IMR-90 (cell line): ENCODE data around the gene ASMTL. TPM values are rescaled to one million over a fixed set of nuclear protein-coding genes. Genes with fewer than 3 reads are reported as not detected.

Source experiments
- ATAC-seq: fragments of 200-7000 bp; cut with Tn5 transposase; 2 replicates; pipeline ENCODE4 v1.9.1; 2020; ENCODE audit warnings: low read depth, mild to moderate bottlenecking, moderate library complexity
- BruUV-seq: library from RNA; stranded (reverse); fragments of 400-500 nt; replicated peaks from 2 replicates; lab custom pipeline; 2021; lab: Mats Ljungman, UMichigan
- CTCF ChIA-PET: fragments of 300-600 bp; formaldehyde crosslinking; extraction: SDS; loops from one replicate; lab custom pipeline; 2021; ENCODE audit warnings: antibody characterized with exemption; lab: Yijun Ruan, JAX
- POLR2A ChIA-PET: fragments of 300-600 bp; sonication (Branson Sonifier 250); formaldehyde crosslinking; loops from one replicate; lab custom pipeline; 2022; ENCODE audit warnings: antibody characterized with exemption; ENCODE audit not compliant: unreplicated experiment; lab: Charles Lee
- DNase-seq: peaks from one replicate; pipeline ENCODE4 v3.0.0; 2013
- H2AFZ ChIP-seq: replicated peaks from 2 replicates; pipeline ENCODE3; 2013; ENCODE audit warnings: low read length, mild to moderate bottlenecking; ENCODE audit not compliant: poor library complexity
- H2AK5ac ChIP-seq: 2 replicates; pipeline ENCODE4 v1.6.1; 2013; ENCODE audit warnings: low read depth, low read length, inconsistent platforms
- H2AK9ac ChIP-seq: replicated peaks from 2 replicates; pipeline ENCODE3; 2013; ENCODE audit warnings: mild to moderate bottlenecking, low read depth, low read length, moderate library complexity; ENCODE audit not compliant: poor library complexity
- H2BK120ac ChIP-seq: 2 replicates; pipeline ENCODE4 v1.6.1; 2013; ENCODE audit warnings: low read depth, low read length, inconsistent platforms
- H2BK15ac ChIP-seq: 3 replicates; pipeline ENCODE4 v1.6.1; 2013; ENCODE audit warnings: low read depth, low read length, inconsistent platforms
- H2BK20ac ChIP-seq: 2 replicates; pipeline ENCODE4 v1.6.1; 2013; ENCODE audit warnings: low read depth, mild to moderate bottlenecking, inconsistent platforms, low read length, moderate library complexity
- H2BK5ac ChIP-seq: 2 replicates; pipeline ENCODE4 v1.6.1; 2013; ENCODE audit warnings: mild to moderate bottlenecking, low read depth, low read length, inconsistent platforms; ENCODE audit not compliant: poor library complexity, severe bottlenecking
- H3K14ac ChIP-seq: replicated peaks from 2 replicates; pipeline ENCODE4 v1.6.1; 2013; ENCODE audit warnings: low read depth, low read length, inconsistent platforms
- H3K18ac ChIP-seq: 2 replicates; pipeline ENCODE4 v1.6.1; 2013; ENCODE audit warnings: low read depth, low read length, control low read depth
- H3K23ac ChIP-seq: 2 replicates; pipeline ENCODE4 v1.6.1; 2013; ENCODE audit warnings: low read depth, low read length, inconsistent platforms
- H3K27ac ChIP-seq: 2 replicates; pipeline ENCODE4 v1.5.1; 2013; ENCODE audit warnings: mild to moderate bottlenecking, control low read depth, low read length; ENCODE audit not compliant: insufficient read depth
- H3K27me3 ChIP-seq: 2 replicates; pipeline ENCODE4 v1.6.1; 2013; ENCODE audit warnings: low read length; ENCODE audit not compliant: control insufficient read depth, insufficient read depth
- H3K36me3 ChIP-seq: 2 replicates; pipeline ENCODE4 v1.6.1; 2013; ENCODE audit warnings: low read length, mixed read lengths; ENCODE audit not compliant: control insufficient read depth, insufficient read depth
- H3K4ac ChIP-seq: 2 replicates; pipeline ENCODE4 v1.6.1; 2013; ENCODE audit warnings: low read depth, low read length, inconsistent platforms
- H3K4me1 ChIP-seq: 2 replicates; pipeline ENCODE4 v1.6.1; 2013; ENCODE audit warnings: low read length, mixed read lengths; ENCODE audit not compliant: control insufficient read depth, insufficient read depth
- H3K4me2 ChIP-seq: 2 replicates; pipeline ENCODE4 v1.6.1; 2013; ENCODE audit warnings: low read depth, mild to moderate bottlenecking, control low read depth, low read length, moderate library complexity
- H3K4me3 ChIP-seq: 2 replicates; pipeline ENCODE4 v1.5.1; 2013; ENCODE audit warnings: low read depth, mild to moderate bottlenecking, control low read depth, low read length, moderate library complexity; ENCODE audit not compliant: insufficient read depth
- H3K56ac ChIP-seq: 2 replicates; pipeline ENCODE4 v1.6.1; 2013; ENCODE audit warnings: low read length, inconsistent platforms; ENCODE audit not compliant: insufficient read depth; ENCODE audit errors: extremely low read depth
- H3K79me1 ChIP-seq, 2 experiments: 2 replicates each; pipeline ENCODE4 v1.6.1; 2013; ENCODE audit warnings: low read length in 2 of 2, inconsistent platforms in 1 of 2, low read depth in 1 of 2
- H3K9ac ChIP-seq: 2 replicates; pipeline ENCODE4 v1.6.1; 2013; ENCODE audit warnings: low read depth, low read length, control low read depth
- H3K9me1 ChIP-seq: 2 replicates; pipeline ENCODE4 v1.6.1; 2013; ENCODE audit warnings: low read length, inconsistent platforms; ENCODE audit not compliant: insufficient read depth
- H3K9me3 ChIP-seq: 2 replicates; pipeline ENCODE4 v1.6.1; 2013; ENCODE audit warnings: low read length; ENCODE audit not compliant: control insufficient read depth, insufficient read depth
- H4K20me1 ChIP-seq: 2 replicates; pipeline ENCODE4 v1.6.1; 2013; ENCODE audit warnings: low read length, inconsistent platforms; ENCODE audit not compliant: insufficient read depth
- H4K5ac ChIP-seq: 2 replicates; pipeline ENCODE4 v1.6.1; 2013; ENCODE audit warnings: mild to moderate bottlenecking, low read depth, low read length, control low read depth
- H4K8ac ChIP-seq, 2 experiments: 2 replicates each; pipeline ENCODE4 v1.6.1; 2013; ENCODE audit warnings: low read depth in 2 of 2, low read length in 2 of 2, control low read depth in 1 of 2, inconsistent platforms in 1 of 2
- H4K91ac ChIP-seq: 2 replicates; pipeline ENCODE4 v1.6.1; 2013; ENCODE audit warnings: low read depth, low read length, inconsistent platforms; ENCODE audit not compliant: insufficient read depth
- BHLHE40 ChIP-seq: fragments of 150-350 bp; IDR thresholded peaks from 2 replicates; pipeline ENCODE4 v1.6.1; 2016; ENCODE audit warnings: mild to moderate bottlenecking, low read depth, low read length
- ELK1 ChIP-seq: fragments of 150-350 bp; IDR thresholded peaks from 2 replicates; pipeline ENCODE4 v1.6.1; 2016; ENCODE audit warnings: low read depth, mild to moderate bottlenecking, low read length, moderate library complexity, borderline replicate concordance
- MAFK ChIP-seq: IDR thresholded peaks from 2 replicates; pipeline ENCODE4 v1.6.1; 2012; ENCODE audit warnings: low read depth, low read length, improper control_type of control experiment
- MXI1 ChIP-seq: IDR thresholded peaks from 2 replicates; pipeline ENCODE4 v1.6.1; 2012; ENCODE audit warnings: low read depth, mild to moderate bottlenecking, low read length, moderate library complexity, borderline replicate concordance
- NFE2L2 ChIP-seq: fragments of 150-350 bp; IDR thresholded peaks from 2 replicates; pipeline ENCODE4 v1.6.1; 2016; ENCODE audit warnings: low read depth, mild to moderate bottlenecking, low read length
- POLR2A ChIP-seq: IDR thresholded peaks from 2 replicates; pipeline ENCODE4 v1.6.1; 2012; ENCODE audit warnings: mild to moderate bottlenecking, low read depth, low read length
- SMC3 ChIP-seq: fragments of 150-350 bp; IDR thresholded peaks from 2 replicates; pipeline ENCODE4 v1.6.1; 2016; ENCODE audit warnings: low read depth, mild to moderate bottlenecking, antibody characterized with exemption, low read length, moderate library complexity
- WGBS, 2 experiments: methylation state at CpG; one replicate each; pipeline versions ENCODE4 v1.1.5 to v1.1.7; 2013; ENCODE audit warnings: missing lambda C conversion rate in 2 of 2; ENCODE audit not compliant: insufficient read length in 1 of 2; ENCODE audit errors: extremely low coverage in 2 of 2; 5-methylcytosine and 5-hydroxymethylcytosine counted together
- dilution Hi-C: fragments of 300-500 bp; cut with HindIII; formaldehyde crosslinking; loops from one replicate; pipeline ENCODE4 v1.14.3; 2018; ENCODE audit warnings: low sequenced_read_pairs; ENCODE audit not compliant: unreplicated experiment
- in situ Hi-C: fragments of 300-500 bp; cut with MboI; formaldehyde crosslinking; loops from 3 replicates; pipeline ENCODE4 v1.14.3; 2019; ENCODE audit warnings: low sequenced_read_pairs, inconsistent platforms, mixed read lengths
- intact Hi-C: fragments of 100-400 bp; cut with micrococcal nuclease; formaldehyde crosslinking; loops from 2 replicates; pipeline ENCODE4 v1.10.0; 2022
- polyA plus RNA-seq, 3 experiments: library from polyadenylated mRNA; depleted of rRNA; stranded (reverse); fragments of >200 nt; gene quantifications; 2 replicates each; pipeline ENCODE4 v1.2.3, GENCODE V29; 2012; ENCODE audit warnings: low replicate concordance in 1 of 3
- total RNA-seq: library from RNA; depleted of rRNA; stranded (reverse); fragments of >200 nt; gene quantifications from 2 replicates; pipeline ENCODE4 v1.2.3, GENCODE V29; 2012
- TF ChIP-seq, protein P1 (sequence below): fragments of 150-350 bp; IDR thresholded peaks from 2 replicates; pipeline ENCODE4 v1.6.1; 2017; ENCODE audit warnings: mild to moderate bottlenecking, antibody characterized with exemption, low read length, low read depth

ASMTL gene
- total and polyA plus RNA-seq, 2 of the 4 experiments (the other 2 are of a cell fraction) = 13.4 to 33.4 TPM

DNA sequence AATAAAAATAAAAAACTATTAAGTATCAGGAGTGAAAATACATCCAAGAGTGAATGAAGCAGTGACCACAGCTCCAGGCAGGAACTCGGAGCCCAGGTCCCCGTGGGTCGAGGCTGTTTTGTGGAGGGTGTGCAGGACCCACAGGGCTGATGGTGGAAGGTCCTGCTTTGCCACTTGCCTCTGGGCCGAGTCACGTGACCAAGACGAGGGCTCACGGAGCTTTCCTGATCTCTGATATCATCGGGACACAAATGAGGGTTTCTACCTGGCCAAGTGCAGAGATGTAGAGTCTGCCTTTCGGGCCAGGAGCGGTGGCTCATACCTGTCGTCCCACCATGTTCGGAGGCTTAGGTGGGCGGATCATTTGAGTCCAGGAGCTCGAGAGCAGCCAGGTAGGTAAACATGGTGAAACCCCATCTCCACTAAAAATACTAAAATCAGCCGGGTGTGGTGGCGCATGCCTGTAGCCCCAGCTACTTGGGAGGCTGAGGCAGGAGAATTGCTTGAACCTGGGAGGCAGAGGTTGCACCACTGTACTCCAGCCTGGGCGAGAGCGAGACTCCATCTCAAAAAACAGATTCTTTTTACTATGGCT is 68.0 kb downstream of the ASMTL start:
- BruUV-seq = no TSS peak
- no peak overlapping the region for H3K56ac ChIP-seq
- H2AK5ac ChIP-seq = no peak overlapping the region
- no peak overlapping the region for H3K23ac ChIP-seq
- peaks cover 65% of the 10 kb centered on the region for H4K20me1 ChIP-seq
- ChIA-PET POLR2A (no interaction called here), CTCF (no interaction called here)
- no peak overlapping the region for H4K8ac ChIP-seq
- H3K4me1 ChIP-seq = peaks cover 2% of the 10 kb centered on the region; the same call in 1 of the 2 replicates
- H3K36me3 ChIP-seq = peaks cover 55% of the 10 kb centered on the region
- no peak overlapping the region for H2BK15ac ChIP-seq
- no peak overlapping the region for H4K5ac ChIP-seq
- no peak overlapping the region for H2BK5ac ChIP-seq
- intact Hi-C loops = loop anchor here (5.0 kb wide), 1 partner anchor 137 kb away; no protein-coding TSS in a partner anchor
- no peak overlapping the region for H3K18ac ChIP-seq
- no peak overlapping the region for H3K4me3 ChIP-seq
- no peak overlapping the region for H3K4me2 ChIP-seq
- in situ Hi-C loops = no loop called here
- no peak overlapping the region for H2BK20ac ChIP-seq
- ATAC-seq (no peak), DNase-seq (no peak)
- no peak overlapping the region for H4K91ac ChIP-seq
- H3K79me1 ChIP-seq = peaks cover 0 to 36% of the 10 kb centered on the region in 2 experiments; a peak in 3 of 4 replicates
- no peak overlapping the region for H3K4ac ChIP-seq
- H2AK9ac ChIP-seq = no peak overlapping the region
- no peaks in the 10 kb centered on the region for H3K27me3 ChIP-seq
- no peak overlapping the region for H3K14ac ChIP-seq
- no peak overlapping the region for H3K27ac ChIP-seq
- H3K9ac ChIP-seq = no peak overlapping the region
- H2BK120ac ChIP-seq = no peak overlapping the region
- no peak for TF ChIP-seq NFE2L2
- no peak for TF ChIP-seq POLR2A
- no peak for TF ChIP-seq ELK1
- TF ChIP-seq MXI1 = no peak
- no peak for TF ChIP-seq SMC3
- no peak for TF ChIP-seq MAFK
- TF ChIP-seq BHLHE40 = no peak
- TF ChIP-seq, protein P1, sequence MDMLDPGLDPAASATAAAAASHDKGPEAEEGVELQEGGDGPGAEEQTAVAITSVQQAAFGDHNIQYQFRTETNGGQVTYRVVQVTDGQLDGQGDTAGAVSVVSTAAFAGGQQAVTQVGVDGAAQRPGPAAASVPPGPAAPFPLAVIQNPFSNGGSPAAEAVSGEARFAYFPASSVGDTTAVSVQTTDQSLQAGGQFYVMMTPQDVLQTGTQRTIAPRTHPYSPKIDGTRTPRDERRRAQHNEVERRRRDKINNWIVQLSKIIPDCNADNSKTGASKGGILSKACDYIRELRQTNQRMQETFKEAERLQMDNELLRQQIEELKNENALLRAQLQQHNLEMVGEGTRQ = no peak
- no peak overlapping the region for H2AFZ ChIP-seq
- 95% methylated on average over 9 of the region's 18 CpGs; no CpG with 5 or more reads in 1 of the 2 experiments for WGBS, 2 experiments
- peaks cover 6% of the 10 kb centered on the region; the same call in 1 of the 2 replicates for H3K9me1 ChIP-seq
- dilution Hi-C loops = no loop called here
- H3K9me3 ChIP-seq = no peaks in the 10 kb centered on the region
